ENCODE data around the gene KMT5C. TPM values are rescaled to one million over a fixed set of nuclear protein-coding genes. Genes with fewer than 3 reads are reported as not detected.
A peak's percentile ranks its signal among the peaks of the same experiment; 100 is the strongest.

KMT5C gene
- total RNA-seq, 1 experiment from 2014 or later, result 63.1 TPM

- TF ChIP-seq MXD4 (CRISPR knock-in tag; IDR thresholded peaks at IDR 0.05; ENCODE audit: borderline replicate concordance), result no peak
- 0 out of 2 replicates have a peak, but pooled peaks have one; percentile 54 for TF ChIP-seq CREB1 (CRISPR knock-in tag; IDR thresholded peaks at IDR 0.05)
- no peak for TF ChIP-seq GRHL2 (CRISPR knock-in tag; IDR thresholded peaks at IDR 0.05; ENCODE audit: insufficient replicate concordance, severe bottlenecking)
- no peak for TF ChIP-seq SOX15 (CRISPR knock-in tag; IDR thresholded peaks at IDR 0.05)
- no peak for TF ChIP-seq MLX (CRISPR knock-in tag; IDR thresholded peaks at IDR 0.05)
- TF ChIP-seq ZNF281 (CRISPR knock-in tag; IDR thresholded peaks at IDR 0.05), result peak; percentile 53; the same call in 1 of the 2 replicates
- no peak for TF ChIP-seq ZNF512 (CRISPR knock-in tag; IDR thresholded peaks at IDR 0.05; ENCODE audit: borderline replicate concordance)
- no peak for TF ChIP-seq STAT6 (CRISPR knock-in tag; conservative IDR thresholded peaks at IDR 0.05; ENCODE audit: low read depth)
- no peak for TF ChIP-seq IRF2 (CRISPR knock-in tag; IDR thresholded peaks at IDR 0.05; ENCODE audit: borderline replicate concordance, low read depth)
- TF ChIP-seq MAX (CRISPR knock-in tag; IDR thresholded peaks at IDR 0.05), result peak; percentile 82
- TF ChIP-seq ZNF416 (CRISPR knock-in tag; IDR thresholded peaks at IDR 0.05), result no peak
- TF ChIP-seq OVOL2 (CRISPR knock-in tag; IDR thresholded peaks at IDR 0.05; ENCODE audit: borderline replicate concordance), result no peak
- TF ChIP-seq USF2 (CRISPR knock-in tag; IDR thresholded peaks at IDR 0.05), result no peak
- TF ChIP-seq SP1 (CRISPR knock-in tag; conservative IDR thresholded peaks at IDR 0.05), result peak; percentile 81; the same call in 1 of the 2 replicates
- TF ChIP-seq TCF7 (CRISPR knock-in tag; IDR thresholded peaks at IDR 0.05; ENCODE audit: low read depth), result no peak
- TF ChIP-seq E2F1 (CRISPR knock-in tag; IDR thresholded peaks at IDR 0.05), result no peak
- no peak for TF ChIP-seq ELF4 (CRISPR knock-in tag; IDR thresholded peaks at IDR 0.05; ENCODE audit: low read depth)
- TF ChIP-seq FOXJ3 (CRISPR knock-in tag; IDR thresholded peaks at IDR 0.05; ENCODE audit: borderline replicate concordance), result no peak
- no peak for TF ChIP-seq SMAD3 (CRISPR knock-in tag; IDR thresholded peaks at IDR 0.05; ENCODE audit: borderline replicate concordance)
- peak; percentile 64 for TF ChIP-seq USF1 (CRISPR knock-in tag; IDR thresholded peaks at IDR 0.05)
- no peak for TF ChIP-seq E2F5 (CRISPR knock-in tag; IDR thresholded peaks at IDR 0.05)
- peak; percentile 16; the same call in 1 of the 2 replicates for TF ChIP-seq ZMAT4 (CRISPR knock-in tag; IDR thresholded peaks at IDR 0.05)
- no peak for TF ChIP-seq ZNF396 (CRISPR knock-in tag; IDR thresholded peaks at IDR 0.05; ENCODE audit: borderline replicate concordance)
- TF ChIP-seq EMX1 (CRISPR knock-in tag; IDR thresholded peaks at IDR 0.05), result 0 out of 2 replicates have a peak, but pooled peaks have one; percentile 22
These were observed 46.2 kb downstream of the KMT5C start, which contains the start of gene RPL28 (continued) for GRCh38 chr19:55385724-55386492.
